Duodenal mucosa (tissue), 2 donors: ENCODE measurements around the gene CPTP.

Source experiments
- H3K27ac ChIP-seq: one replicate; pipeline ENCODE4 v1.7.0; 2013; ENCODE audit warnings: low read depth, low read length
- H3K27me3 ChIP-seq, 2 donors: one replicate each; pipeline ENCODE4 v1.7.0; 2013; ENCODE audit warnings: low read length in 2 of 2, control low read depth in 1 of 2; ENCODE audit not compliant: insufficient read depth in 2 of 2, control insufficient read depth in 1 of 2
- H3K36me3 ChIP-seq, 2 donors: one replicate each; pipeline ENCODE4 v1.7.0; 2013; ENCODE audit warnings: low read length in 2 of 2, control low read depth in 1 of 2; ENCODE audit not compliant: insufficient read depth in 2 of 2, control insufficient read depth in 1 of 2
- H3K4me1 ChIP-seq, 2 donors: one replicate each; pipeline ENCODE4 v1.7.0; 2013; ENCODE audit warnings: low read length in 2 of 2, control low read depth in 1 of 2; ENCODE audit not compliant: insufficient read depth in 2 of 2, control insufficient read depth in 1 of 2
- H3K4me3 ChIP-seq, 2 donors: one replicate each; pipeline ENCODE4 v1.7.0; 2013; ENCODE audit warnings: low read length in 2 of 2, low read depth in 1 of 2
- H3K9ac ChIP-seq, 2 donors: one replicate each; pipeline ENCODE4 v1.7.0; 2013; ENCODE audit warnings: low read length in 2 of 2, low read depth in 1 of 2
- H3K9me3 ChIP-seq, 2 donors: one replicate each; pipeline ENCODE4 v1.7.0; 2013; ENCODE audit warnings: low read length in 2 of 2, control low read depth in 1 of 2; ENCODE audit not compliant: control insufficient read depth in 1 of 2

The CPTP gene

DNA sequence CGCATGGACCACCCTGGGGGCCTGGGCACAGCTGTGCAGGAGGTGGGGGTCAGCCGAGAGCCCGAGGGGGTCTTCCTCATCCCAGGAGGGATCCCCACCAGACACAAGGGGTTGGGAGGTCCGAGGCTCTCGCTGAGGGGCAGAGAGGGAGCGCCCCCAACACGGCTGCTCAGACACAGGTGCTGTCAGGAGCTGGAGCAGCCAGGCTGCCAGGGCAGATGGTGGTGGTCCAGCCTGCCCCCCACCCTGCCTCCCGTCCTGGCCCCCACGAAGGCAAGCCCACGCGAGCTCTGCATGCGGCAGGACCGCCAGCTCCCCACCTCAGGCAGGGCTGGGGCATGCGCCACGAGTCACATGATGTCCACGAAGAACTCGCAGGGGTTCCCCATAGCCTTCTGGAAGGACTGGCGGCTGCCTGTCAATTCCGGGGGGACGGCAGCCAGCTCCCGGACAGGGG lies 11.2 kb downstream of the CPTP start:
- Histone ChIP-seq H3K27me3 (peaks cover 0 to 30% of the 10 kb centered on the region in 2 donors), H3K4me1 (peaks cover 10 to 18% of the 10 kb centered on the region in 2 donors), H3K4me3 (no peak overlapping the region), H3K9ac (no peak overlapping the region), H3K36me3 (peaks cover 0 to 28% of the 10 kb centered on the region in 2 donors), H3K9me3 (no peaks in the 10 kb centered on the region), H3K27ac (no peak overlapping the region)

DNA sequence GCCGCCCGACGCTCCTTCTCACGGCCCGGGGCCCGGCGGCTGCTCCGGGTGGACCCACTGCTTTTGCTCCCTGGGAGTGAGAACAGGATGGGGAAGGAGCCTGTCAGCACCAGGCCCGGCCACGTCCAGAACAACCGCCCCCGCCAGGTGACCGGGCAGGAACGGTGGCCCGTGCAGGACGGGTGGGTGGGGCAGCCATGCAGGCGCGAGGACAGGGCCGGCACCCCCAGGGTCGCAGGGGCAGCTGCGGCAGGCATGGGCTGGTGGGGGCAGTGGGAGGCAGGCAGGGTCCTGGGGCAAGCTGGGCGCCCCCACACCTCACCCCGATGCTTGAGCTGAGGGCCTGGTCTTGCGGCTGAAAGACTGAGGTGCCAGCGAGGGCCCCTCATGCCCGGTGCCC lies 11.8 kb downstream of the CPTP start:
- peaks cover 5 to 35% of the 10 kb centered on the region in 2 donors for H3K36me3 ChIP-seq

DNA sequence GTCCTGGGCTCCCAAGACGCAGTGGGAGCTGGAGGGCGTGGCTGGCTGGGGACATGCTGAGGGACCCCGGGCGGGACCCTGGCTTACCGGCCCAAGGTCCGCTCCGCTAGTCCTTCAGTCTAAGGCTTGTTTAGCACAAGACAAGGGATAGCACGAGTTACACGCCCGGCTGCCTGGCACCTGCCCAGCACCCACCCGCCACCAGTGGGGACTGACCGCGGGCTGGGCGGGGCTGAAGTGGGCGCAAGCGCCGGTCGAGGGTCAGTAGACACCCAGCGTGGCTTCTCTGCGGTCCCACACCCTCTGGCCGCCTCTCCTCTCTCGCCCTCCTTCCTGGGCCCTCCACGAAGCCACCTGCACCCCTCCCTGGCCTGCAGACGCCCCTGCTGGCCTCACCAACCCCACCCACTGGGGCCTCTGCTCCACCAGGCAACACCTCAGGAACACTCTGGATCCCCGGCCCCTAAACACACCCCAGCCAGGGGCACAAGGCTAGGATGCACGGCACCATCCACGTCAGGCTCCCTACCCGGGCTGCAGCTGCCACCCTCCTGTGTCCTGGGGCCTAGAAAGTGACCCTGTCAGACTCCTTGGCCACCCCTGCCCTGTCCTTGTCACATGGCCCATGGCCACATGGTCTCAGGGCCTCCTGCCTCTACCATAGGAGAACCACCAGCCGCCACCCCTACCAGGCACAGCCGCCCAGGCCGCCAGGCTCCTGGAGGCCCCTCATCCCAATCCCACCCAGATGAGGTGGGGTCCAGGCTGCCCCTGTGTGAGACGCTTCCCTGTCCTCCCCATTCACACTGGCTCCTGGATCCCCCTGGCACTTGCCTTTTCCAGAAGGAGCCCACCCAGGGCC lies 12.6 kb downstream of the CPTP start:
- H3K36me3 ChIP-seq: peaks cover 7 to 40% of the 10 kb centered on the region in 2 donors
- no peaks in the 10 kb centered on the region for H3K9me3 ChIP-seq
- no peak overlapping the region for H3K9ac ChIP-seq
- H3K4me1 ChIP-seq: peaks cover 10 to 12% of the 10 kb centered on the region in 2 donors
- H3K27me3 ChIP-seq: peaks cover 0 to 18% of the 10 kb centered on the region in 2 donors
- H3K4me3 ChIP-seq: no peak overlapping the region
- H3K27ac ChIP-seq: no peak overlapping the region

More for the DNA sequence above, 11.8 kb downstream of the CPTP start:
- H3K9me3 ChIP-seq: no peaks in the 10 kb centered on the region
- H3K4me1 ChIP-seq: peaks cover 10 to 15% of the 10 kb centered on the region in 2 donors
- no peak overlapping the region for H3K27ac ChIP-seq
- no peak overlapping the region for H3K9ac ChIP-seq
- H3K4me3 ChIP-seq: no peak overlapping the region
- peaks cover 0 to 24% of the 10 kb centered on the region in 2 donors for H3K27me3 ChIP-seq

DNA sequence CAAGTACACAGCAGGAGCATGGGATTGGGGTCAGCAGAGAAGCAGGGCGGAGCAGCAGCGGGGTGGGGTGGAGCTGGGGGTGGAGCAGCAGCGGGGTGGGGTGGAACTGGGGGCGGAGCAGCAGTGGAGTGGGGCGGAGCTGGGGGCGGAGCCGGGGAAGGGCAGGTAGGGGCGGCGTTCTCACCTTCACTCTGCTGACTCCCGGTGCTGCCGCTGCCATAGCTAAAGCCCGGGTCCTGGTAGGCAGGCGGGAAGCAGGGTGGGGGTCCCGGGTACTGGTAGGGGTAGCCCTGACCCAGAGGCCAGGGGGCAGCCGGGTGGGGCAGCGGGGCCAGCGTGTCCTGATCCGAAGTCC lies 13.2 kb downstream of the CPTP start:
- H3K27ac ChIP-seq: no peak overlapping the region
- H3K9me3 ChIP-seq: no peaks in the 10 kb centered on the region
- peaks cover 7 to 40% of the 10 kb centered on the region in 2 donors for H3K36me3 ChIP-seq

DNA sequence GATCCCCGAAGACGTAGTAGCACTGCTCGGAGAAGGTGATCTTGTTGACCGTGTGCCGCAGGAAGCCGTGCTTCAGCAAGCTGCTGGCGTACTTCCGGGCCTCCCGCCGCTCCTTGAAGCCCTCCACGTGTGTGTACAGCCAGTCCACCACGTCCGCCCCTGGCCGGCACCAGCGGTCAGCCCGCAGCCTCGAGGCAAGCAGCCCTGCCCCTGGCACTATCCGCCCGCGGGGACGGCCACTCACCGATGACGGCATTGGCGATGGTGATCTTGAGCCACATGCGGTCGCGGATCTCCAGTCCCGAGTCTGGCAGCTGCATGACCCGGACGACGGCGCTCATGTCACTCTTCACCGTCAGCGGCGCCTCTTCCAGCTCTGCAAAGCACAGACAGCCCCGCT lies 13.7 kb downstream of the CPTP start:
- Histone ChIP-seq H3K9me3 (no peaks in the 10 kb centered on the region), H3K9ac (no peak overlapping the region), H3K27me3 (peaks cover 0 to 9% of the 10 kb centered on the region in 2 donors), H3K27ac (no peak overlapping the region), H3K4me1 (peaks cover under 1 to 1% of the 10 kb centered on the region in 2 donors), H3K4me3 (no peak overlapping the region), H3K36me3 (peaks cover 7 to 40% of the 10 kb centered on the region in 2 donors)

More for the DNA sequence above, 13.2 kb downstream of the CPTP start:
- Histone ChIP-seq H3K9ac (no peak overlapping the region), H3K27me3 (peaks cover 0 to 13% of the 10 kb centered on the region in 2 donors), H3K4me1 (peaks cover 6% of the 10 kb centered on the region in 2 donors), H3K4me3 (no peak overlapping the region)

DNA sequence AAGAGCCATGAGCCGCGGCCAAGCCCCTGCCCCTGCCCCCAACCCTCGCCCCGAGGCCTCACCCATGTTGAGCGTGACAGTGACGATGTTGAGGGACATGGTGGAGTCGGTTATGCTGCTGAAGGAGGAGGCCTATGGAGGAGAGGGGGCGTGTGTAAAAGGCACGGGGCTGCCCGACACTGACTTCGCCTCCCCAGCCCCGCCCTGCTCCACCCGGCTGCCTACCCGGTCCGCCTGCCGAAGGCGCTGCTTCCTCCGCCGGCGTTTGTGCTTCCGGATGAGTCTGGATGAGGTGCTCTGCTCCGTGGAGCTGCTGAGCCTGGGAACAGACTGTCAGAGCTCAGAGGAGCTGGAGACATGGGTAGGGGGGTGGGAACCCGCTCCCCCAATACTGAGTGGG lies 15.6 kb downstream of the CPTP start:
- no peaks in the 10 kb centered on the region for H3K27me3 ChIP-seq
- no peaks in the 10 kb centered on the region for H3K9me3 ChIP-seq
- H3K9ac ChIP-seq: no peak overlapping the region
- H3K4me1 ChIP-seq: peaks cover 7% of the 10 kb centered on the region in 2 donors
- no peak overlapping the region for H3K4me3 ChIP-seq
- peaks cover 7 to 40% of the 10 kb centered on the region in 2 donors for H3K36me3 ChIP-seq
- H3K27ac ChIP-seq: no peak overlapping the region

DNA sequence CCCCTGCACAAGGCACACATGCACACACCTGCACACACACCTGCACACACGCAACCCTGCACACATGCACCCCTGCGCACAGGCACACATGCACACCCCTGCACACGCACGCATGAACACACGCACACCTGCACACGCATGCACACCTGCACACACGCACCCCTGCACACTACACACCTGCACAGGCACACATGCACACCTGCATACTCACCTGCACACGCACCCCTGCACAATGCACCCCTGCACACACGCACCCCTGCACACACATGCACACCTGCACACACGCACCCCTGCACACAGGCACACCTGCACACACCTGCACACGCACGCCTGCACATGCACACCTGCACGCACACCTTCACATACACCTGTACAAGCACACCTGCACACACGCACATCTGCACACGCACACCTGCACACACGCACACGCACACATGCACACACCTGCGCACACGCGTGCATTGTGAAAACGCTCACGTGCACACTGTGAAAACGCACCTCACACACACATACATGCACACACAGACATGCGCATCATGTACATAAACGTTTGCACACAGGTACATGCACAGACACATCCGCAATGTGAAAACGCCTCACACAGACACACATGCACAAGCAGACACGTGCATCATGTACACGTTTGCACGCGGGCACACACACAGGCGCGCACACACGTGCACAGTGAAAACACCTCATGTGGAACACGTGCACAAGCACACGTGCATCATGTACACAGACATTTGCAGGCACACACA lies 16.4 kb downstream of the CPTP start:
- H3K9me3 ChIP-seq: no peaks in the 10 kb centered on the region
- H3K4me1 ChIP-seq: peaks cover 14 to 15% of the 10 kb centered on the region in 2 donors
- H3K27ac ChIP-seq: no peak overlapping the region
- H3K9ac ChIP-seq: no peak overlapping the region
- no peaks in the 10 kb centered on the region for H3K27me3 ChIP-seq
- H3K4me3 ChIP-seq: no peak overlapping the region
- peaks cover 7 to 40% of the 10 kb centered on the region in 2 donors for H3K36me3 ChIP-seq

DNA sequence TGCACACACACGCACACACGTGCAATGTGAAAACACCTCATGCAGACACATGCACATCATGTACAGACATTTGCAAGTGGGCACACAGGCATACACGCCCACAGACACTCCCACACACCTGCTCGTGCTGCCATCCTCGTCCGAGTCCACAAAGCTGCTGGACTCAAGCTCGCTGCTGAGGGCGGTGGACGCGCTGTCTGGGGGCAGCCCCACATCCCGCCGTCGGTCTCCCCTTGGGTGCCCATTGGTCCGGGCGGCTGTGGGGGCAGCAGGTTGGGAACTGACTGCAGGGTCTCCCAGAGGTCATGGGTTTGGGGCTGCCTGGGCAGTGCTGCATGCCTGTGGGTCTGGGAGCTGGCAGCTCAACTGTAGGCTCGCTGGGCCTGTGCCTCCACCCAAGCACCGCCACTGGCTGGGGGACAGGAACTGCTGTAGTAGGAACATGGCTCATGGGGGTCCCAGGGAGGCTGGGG lies 17.0 kb downstream of the CPTP start:
- H3K4me3 ChIP-seq: no peak overlapping the region
- no peak overlapping the region for H3K27ac ChIP-seq
- H3K9ac ChIP-seq: no peak overlapping the region
- no peaks in the 10 kb centered on the region for H3K27me3 ChIP-seq
- peaks cover 20 to 21% of the 10 kb centered on the region in 2 donors for H3K4me1 ChIP-seq
- H3K36me3 ChIP-seq: peaks cover 7 to 40% of the 10 kb centered on the region in 2 donors
- no peaks in the 10 kb centered on the region for H3K9me3 ChIP-seq

DNA sequence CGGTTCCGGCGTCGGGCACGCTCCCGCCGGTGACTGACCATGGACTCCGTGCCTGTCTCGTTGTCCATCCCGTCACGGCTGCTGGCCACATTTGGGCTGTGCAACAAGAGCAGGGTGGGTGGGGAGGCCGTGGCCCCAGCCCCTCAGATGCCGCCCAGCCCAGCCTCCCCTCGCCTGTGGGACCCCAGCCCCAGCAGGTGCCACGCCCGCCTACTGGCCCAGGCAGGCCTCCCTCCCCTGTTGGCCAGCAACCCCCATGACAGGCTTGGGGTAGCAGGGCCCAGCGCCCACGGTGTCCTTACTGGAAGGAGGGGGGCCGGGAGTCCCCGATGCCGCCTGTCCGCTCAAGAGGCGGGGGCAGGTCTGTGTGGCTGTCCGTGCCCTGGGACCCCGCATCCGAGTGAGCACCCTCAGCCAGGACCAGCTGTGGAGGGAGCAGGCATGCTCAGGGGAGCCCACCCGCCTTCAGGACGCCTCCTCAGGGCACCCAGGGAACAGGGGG lies 17.5 kb downstream of the CPTP start:
- peaks cover 7 to 40% of the 10 kb centered on the region in 2 donors for H3K36me3 ChIP-seq
- no peak overlapping the region for H3K4me3 ChIP-seq
- H3K9ac ChIP-seq: no peak overlapping the region
- H3K27me3 ChIP-seq: no peaks in the 10 kb centered on the region
- peaks cover 26% of the 10 kb centered on the region in 2 donors for H3K4me1 ChIP-seq
- H3K9me3 ChIP-seq: no peaks in the 10 kb centered on the region
- no peak overlapping the region for H3K27ac ChIP-seq
